Effector CD4-positive, alpha-beta T cell (primary cell): ENCODE results near the gene CCDC106.

ENCODE experiments used
- DNase-seq: peaks from one replicate; pipeline ENCODE4 v3.0.0-alpha.2; 2020

Gene CCDC106

GRCh38 chr19:55614711-55615542 is 33.1 kb upstream of the CCDC106 start:
- DNase-seq = no peak

DNA sequence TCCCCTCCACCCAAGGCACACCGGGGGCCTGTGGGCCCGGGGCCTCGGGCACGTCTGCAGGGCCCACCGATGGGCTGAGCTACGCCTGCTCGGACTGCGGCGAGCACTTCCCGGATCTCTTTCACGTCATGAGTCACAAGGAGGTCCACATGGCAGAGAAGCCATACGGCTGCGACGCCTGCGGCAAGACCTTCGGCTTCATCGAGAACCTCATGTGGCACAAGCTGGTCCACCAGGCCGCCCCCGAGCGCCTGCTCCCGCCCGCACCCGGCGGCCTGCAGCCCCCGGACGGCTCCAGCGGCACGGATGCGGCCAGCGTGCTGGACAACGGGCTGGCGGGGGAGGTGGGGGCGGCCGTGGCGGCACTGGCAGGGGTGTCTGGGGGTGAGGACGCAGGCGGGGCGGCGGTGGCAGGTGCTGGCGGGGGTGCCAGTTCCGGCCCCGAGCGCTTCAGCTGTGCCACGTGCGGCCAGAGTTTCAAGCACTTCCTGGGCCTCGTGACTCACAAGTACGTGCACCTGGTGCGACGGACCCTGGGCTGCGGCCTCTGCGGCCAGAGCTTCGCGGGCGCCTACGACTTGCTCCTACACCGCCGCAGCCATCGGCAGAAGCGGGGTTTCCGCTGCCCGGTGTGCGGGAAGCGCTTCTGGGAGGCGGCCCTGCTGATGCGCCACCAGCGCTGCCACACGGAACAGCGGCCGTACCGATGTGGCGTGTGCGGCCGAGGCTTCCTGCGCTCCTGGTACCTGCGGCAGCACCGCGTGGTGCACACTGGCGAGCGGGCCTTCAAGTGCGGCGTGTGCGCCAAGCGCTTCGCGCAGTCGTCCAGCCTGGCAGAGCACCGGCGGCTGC is 32.2 kb upstream of the CCDC106 start:
- DNase-seq = no peak

DNA sequence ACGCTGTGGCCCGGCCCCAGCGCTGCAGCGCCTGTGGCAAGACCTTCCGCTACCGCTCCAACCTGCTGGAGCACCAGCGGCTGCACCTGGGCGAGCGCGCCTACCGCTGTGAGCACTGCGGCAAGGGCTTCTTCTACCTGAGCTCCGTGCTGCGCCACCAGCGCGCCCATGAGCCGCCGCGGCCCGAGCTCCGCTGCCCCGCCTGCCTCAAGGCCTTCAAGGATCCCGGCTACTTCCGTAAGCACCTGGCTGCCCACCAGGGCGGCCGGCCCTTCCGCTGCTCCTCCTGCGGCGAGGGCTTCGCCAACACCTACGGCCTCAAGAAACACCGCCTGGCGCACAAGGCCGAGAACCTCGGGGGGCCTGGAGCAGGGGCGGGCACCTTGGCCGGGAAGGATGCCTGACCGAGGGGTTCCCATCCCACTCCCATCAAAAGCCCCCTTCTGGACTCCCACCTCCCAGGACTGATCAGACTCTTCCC is 31.6 kb upstream of the CCDC106 start:
- DNase-seq = no peak

DNA sequence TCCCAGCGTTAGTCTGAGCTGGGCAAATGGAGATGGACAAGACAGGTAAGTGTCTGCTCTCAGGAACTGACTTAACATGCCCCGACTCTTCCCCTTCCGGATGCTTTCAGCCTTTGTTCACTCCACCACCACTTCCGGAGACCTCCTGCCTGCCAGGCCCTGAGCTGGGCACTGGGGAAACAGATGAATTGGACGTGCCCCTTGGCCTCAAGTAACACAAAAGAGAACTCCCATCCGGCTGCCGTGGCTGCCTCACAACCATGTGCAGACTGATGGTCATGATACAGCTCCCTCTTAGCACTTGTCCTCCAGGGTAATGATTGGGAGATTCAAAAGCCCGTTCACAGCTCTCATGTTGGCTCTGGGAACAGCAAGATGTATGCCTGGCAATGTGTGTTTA is 30.6 kb upstream of the CCDC106 start:
- no peak for DNase-seq

GRCh38 chr19:55618426-55618825 is 29.6 kb upstream of the CCDC106 start:
- no peak for DNase-seq

DNA sequence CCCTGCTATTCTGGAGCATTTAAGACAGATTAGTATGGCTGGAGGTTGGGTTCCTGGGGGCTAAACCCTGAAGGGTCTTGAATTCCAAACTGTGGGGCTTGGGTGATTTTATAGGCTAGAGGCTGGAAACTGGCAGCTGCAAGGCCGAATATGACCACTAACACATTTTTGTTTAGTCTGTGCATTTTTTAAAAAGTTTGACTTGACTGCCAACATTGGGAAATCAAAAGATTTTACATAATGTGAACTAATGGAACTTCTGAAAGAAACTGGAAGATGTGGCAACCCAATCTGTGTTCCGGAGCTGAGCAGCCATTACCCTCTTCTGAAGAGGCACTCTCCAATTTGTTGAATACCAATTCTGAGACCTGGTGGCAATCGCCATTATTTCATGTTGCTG is 28.7 kb upstream of the CCDC106 start:
- no peak for DNase-seq

- no peak for DNase-seq
Measured at GRCh38 chr19:55620410-55621204, 27.4 kb upstream of the CCDC106 start.

DNA sequence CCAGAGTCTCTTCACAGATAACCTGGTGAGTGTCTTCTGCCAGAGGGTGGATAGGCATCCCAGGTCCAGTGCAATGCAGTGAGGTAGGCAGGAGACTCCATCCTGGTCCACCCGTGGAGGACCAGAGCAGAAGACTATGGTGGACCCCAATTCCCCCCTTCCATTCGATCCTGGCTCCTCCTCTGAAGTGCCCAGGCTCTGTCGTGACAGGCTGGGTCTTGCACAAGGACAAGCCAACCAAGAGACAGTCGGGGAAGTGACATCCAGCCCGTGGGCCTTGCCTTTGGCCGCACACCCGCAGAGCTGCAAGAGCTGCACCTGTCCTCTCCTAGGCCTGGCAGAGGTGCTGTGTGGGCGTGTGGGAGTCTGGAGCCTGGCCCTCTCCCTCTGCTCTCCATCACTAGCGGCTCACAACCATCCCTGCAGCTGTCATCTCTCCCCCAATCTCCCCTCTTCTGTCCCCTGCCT is 26.8 kb upstream of the CCDC106 start:
- no peak for DNase-seq

GRCh38 chr19:55621673-55622231 is 26.3 kb upstream of the CCDC106 start:
- no peak for DNase-seq

GRCh38 chr19:55622242-55622969 is 25.6 kb upstream of the CCDC106 start:
- no peak for DNase-seq

GRCh38 chr19:55623130-55623529 is 24.9 kb upstream of the CCDC106 start:
- no peak for DNase-seq

DNA sequence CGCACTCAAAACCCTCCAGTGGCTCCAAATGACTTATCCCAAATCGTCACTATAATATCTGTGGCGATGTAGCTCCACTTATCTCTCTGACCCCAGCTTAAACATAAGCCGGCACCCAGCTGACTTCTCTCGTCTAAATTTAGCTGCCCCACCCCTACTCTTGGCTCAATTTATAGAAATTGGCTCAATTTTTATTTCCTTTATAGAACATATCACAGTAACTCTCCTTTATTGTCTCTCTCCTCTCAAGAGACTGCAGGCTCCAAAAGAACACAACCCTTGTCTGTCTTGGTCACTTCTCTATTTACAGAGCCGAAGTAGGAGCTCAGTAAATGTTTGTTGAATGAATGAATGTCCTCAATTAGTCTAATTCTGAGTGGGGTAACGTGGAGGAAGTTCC is 24.5 kb upstream of the CCDC106 start:
- no peak for DNase-seq

DNA sequence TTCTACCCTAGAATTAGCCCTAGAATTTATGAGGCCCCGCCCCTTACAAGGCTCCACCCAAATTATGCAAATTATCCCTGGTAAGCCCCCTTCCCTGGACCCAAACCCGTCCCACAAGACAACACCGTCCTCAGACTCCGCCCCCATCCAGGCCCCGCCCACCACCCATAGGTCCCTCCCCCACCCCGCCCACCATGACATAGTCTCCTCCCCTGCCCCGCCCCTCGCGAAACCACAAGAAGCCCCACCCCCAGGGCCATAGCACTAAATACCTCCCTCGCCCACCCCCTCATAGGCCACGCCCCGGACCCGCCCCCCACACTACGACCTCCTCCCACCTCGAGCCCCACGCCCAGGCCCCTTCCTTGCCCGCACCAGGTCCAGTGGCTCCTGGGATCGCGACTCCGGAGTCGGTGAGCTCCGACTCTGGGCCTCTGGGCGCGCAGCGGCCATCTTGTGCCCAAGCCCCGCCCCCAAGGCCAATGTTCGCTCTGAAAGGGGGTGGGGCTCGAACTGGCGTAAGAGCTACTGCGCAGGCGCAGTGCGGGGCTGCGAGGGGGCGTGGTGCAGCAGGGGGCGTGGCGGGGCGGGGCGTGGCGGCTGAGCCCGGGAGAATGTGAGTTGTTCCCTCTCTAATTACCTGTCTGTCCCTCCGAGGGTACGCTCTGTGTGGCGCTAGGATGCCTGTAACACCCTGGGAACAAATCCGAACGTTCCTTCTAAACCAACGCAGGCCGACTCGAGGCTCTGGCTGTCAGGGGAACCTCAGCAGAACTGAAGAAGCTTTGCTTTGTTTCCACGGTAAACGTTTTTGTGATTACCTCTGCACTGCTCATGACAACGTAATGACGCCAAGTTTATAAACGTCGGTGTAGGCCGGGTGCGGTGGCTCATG is 23.7 kb upstream of the CCDC106 start, which contains the start of gene ZNF784:
ZNF784 (minus strand) TSS at position 458 of the 895 bp plus-strand sequence; CDS start at position 453, 5 bp downstream.
- peak; percentile 93 for DNase-seq

GRCh38 chr19:55625004-55625326 is 23.0 kb upstream of the CCDC106 start:
- DNase-seq = no peak

DNA sequence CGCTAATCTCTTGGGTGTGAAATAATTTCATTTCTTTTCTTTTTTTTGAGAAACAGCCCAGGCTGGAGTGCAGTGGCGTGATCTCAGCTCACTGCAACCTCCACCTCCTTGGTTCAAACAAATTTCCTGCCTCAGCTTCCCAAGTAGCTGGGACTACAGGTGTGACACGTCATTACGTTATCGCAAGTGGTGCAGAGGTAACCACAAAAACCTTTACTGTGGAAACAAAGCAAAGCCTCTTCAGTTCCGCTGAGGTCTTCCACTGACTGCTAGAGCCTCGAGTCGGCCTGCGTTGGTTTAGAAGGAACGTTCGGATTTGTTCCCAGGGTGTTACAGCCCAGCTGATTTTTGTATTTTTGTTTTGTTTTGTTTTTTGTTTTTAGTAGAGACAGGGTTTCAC is 21.7 kb upstream of the CCDC106 start:
- peak; percentile 49 for DNase-seq

DNA sequence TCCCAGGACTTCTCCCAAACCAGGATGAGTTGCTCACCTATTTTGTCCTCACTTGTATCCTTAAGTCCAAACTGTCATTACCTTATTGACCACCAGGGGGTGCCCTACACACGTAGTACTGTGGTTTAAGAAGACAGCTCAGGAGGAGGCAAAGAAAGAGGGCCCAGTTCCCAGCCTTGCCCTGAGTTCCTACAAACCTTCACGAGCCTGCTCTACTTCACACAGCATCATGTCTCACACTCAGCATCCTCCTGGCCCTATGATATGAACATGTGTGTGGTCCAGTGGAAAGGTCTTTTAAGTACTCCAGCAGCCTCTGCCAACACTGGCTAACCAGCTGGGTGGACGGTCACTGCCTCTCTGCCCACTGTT is 15.6 kb upstream of the CCDC106 start:
- peak; percentile 90 for DNase-seq

- DNase-seq = no peak
Measured at GRCh38 chr19:55633861-55634260, 14.2 kb upstream of the CCDC106 start.

DNA sequence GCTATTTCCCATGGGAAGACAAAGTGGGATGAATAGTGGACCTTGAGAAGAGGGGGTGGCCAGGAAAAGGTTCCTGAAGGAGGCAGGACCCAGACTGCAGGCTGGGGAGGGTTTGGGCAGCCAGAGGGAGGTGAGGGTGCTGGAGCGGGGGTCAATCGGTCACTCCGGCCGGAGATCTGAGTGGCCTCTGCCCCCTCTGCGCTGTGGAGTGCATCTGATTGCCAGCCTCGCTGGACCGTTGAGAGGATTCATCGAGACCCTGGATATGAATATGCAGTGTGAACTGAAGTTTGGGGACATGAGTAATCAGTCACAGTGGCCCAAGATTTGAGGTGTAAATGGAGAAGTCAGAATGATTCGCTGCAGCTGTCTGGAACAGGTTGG is 12.7 kb upstream of the CCDC106 start:
- DNase-seq = no peak

DNA sequence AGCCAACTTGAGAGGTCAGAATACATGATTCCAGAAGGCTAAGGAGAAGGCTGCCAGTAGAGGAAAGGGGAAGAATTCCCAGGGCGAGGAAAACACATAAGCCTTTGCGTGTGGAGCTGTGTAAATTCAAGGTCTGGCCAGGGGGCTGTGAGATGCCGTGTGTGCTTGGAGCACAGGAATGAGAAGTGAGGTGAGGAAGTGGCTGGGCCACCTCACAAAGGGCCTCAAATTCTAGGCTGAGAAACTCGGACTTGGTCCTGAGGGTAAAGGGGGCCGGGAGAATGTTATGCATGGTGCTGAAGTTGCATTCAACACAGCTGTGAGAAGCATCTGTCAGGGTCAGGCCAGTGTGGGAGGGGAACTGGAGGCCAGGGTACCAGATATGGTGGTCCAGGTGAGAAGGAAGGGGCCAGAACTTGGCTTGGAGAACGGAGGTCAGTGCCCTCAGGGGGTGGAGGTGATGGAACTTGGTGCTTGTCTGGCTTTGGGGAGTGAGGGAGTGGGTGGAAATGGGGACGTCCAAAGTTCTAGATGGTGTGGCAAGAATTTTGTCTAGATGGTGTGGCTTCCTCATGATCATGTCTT is 12.1 kb upstream of the CCDC106 start:
- no peak for DNase-seq

DNA sequence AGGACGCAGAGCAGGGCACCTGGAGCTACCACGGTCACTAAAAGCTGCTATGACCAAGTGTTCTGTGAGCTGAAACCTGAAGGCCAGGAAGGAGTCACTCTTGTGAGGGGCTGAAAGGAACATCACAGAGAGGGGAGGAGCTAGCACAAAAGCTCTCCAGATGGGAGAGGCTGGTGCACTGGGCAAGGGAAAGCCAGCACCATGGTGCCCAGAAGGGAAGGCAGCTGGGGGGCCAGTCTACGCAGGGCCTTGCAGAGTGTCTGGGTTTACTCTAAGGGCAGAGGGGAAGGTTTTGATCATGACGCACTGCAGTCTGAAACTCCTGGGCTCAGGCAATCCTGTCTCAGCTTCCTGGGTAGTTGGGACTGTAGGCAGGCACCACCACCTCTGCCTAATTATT is 11.3 kb upstream of the CCDC106 start:
- DNase-seq = no peak
